GM18907 (cell line): ENCODE results near the gene LPCAT4.
A peak's percentile ranks its signal among the peaks of the same experiment; 100 is the strongest.
"Not testable (repeated sequence)": the region's sequence is repeated elsewhere in the genome, so short reads cannot be mapped to it uniquely, and the experiment has no call there.

ENCODE experiments used
- ATAC-seq: cut with Tn5 transposase; IDR thresholded peaks from one replicate; pipeline ENCODE4 v1.9.1; 2021; ENCODE audit warnings: mild to moderate bottlenecking, moderate library complexity; ENCODE audit not compliant: unreplicated experiment

LPCAT4 gene

DNA sequence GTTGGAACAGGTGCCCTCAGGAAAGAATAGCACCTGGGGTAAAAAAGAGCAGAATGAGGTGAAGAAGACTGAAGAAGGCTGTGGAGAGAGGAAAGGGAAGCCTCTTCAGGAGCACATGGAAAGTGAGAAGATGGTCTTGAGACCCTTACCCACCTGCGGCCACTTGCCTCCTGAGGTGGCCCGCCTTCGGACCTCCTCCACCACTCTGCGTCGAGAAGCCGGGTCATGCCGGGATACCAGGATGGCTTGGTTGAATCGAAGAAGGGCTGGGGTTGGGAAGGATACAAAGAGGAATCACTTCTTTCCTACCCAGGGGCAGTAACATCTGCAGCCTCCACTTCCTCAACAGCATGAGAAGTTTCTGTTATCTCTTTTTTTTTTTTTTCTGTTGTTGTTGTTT, 3.0 kb downstream of the LPCAT4 start:
- ATAC-seq = no peak

DNA sequence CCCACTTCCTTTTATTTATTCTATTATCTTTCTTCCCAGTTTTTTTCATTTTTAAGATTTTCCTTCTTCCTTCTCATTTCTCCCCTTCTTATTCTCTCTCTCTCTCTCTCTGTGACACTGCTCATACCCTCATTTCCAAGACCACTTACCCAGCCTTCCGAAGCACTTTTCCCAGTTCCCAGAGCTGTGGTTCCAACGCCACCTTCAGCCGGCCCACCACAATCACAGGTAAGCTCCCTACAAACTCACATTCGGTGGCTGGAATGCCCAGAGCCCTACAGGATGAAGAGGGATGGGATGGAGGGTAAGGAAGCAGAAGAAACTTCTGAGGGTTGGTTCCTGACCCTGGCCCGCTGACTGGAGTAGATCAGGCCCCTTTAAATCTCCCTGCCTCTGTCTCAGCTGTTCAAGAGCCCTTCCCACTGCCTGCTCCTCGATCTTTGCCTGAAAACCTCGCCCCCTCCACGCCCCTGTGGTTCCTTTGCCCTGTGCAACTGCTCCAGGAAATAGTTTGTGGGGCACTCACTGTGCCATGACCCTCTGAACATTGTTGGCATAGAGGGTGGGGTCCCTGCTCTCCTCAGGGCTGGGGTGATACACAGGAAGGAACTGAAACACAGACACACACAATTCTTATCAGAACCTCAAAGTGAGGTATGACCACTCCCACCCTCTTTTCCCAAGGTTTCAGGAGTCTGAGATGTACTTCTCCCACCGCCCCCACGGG, 4.8 kb downstream of the LPCAT4 start:
- no peak for ATAC-seq

DNA sequence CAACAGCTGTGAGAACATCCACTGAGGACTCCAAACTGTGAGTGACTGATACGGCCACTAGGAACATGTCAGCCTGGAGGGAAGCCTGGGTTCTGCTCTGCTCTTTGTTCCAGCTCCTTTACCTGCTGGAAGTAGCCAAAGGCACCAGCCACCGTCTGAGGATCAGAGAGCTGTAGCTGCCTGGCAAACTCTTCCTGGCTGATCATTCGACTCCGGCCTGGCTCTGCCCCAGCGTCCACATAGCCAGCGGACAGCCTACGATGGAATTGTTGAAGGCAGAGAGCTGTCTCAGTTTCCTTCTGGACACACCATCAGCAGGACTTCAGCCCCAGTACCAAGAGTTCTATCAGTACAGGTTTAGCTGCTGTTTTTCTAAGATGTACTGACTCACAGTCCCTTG, 5.7 kb downstream of the LPCAT4 start:
- ATAC-seq = no peak

GRCh38 chr15:34360298-34360697, 6.7 kb downstream of the LPCAT4 start:
- ATAC-seq = no peak

DNA sequence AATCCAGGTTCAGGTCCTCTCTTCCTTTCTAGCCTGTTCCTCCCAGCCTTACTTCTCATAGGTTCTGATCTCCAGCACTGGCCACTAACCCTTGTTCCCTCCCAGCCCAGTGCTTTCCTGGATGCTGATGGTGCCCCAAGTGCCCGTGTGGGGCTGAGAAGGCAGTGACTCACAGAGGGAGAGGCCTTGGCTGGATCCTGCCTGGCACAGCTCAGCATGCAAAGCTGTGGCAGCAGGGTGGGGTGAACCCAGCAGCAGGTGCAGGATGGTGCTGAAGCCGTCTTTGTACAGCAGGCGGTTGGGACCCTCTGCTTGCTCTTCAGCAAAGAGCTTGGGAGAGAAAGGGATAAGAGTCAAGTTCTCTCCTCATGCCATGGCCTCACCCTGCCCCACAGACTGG, 7.6 kb downstream of the LPCAT4 start:
- ATAC-seq = no peak

- no peak for ATAC-seq
Observed at GRCh38 chr15:34358948-34359347, 8.0 kb downstream of the LPCAT4 start.

- no peak for ATAC-seq
Observed at GRCh38 chr15:34358367-34358766, 8.6 kb downstream of the LPCAT4 start.

DNA sequence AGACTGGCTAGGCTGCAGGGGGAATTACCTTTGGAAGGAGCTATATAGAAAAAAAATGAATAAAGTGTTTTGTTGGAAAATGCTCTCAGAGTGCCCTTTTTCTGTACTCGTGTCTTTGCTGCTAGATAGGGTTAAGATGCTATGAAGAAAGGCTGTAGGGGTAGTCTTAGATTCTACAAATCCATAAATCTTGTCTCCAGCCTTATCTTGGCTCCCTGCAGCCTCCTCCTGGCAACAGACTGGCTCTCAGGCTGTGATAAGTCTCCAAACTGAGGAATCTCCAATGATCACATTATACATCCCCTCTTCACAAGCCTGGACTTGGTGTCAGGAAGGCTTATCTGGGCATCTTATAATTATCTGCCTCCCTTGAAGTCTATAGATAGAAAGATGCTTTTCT, 9.3 kb downstream of the LPCAT4 start:
- ATAC-seq = no peak

DNA sequence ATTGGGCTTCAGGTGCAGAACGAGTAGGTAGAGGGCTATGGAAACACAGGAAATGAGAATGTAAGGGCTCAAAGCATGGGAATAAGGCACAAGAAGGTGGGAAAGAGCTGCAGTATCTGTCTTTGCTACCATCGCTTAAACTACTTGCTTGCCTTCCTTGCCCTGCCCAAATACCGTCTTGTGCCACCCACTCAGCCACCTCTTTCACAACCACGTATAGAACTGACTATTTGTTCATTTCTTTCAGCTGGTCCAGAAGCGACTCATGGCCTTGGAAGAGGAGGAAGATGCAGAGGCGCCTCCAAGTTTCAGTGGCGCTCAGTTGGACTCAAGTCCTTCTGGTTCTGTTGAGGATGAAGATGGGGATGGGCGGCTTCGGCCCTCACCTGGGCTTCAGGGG, 11.8 kb downstream of the LPCAT4 start:
- no peak for ATAC-seq

DNA sequence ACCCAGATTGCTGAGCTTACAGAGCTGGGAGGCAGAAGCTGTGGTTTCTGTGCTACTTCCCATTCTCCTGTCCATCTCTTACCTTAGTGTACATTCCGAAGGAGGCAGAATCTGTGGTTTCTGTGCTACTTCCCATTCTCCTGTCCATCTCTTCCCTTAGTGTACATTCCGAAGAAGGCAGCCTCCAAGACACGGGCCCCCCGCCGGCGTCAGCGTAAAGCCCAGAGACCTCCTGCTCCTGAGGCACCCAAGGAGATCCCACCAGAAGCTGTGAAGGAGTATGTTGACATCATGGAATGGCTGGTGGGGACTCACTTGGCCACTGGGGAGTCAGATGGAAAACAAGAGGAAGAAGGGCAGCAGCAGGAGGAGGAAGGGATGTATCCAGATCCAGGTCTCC, 12.7 kb downstream of the LPCAT4 start:
- no peak for ATAC-seq

DNA sequence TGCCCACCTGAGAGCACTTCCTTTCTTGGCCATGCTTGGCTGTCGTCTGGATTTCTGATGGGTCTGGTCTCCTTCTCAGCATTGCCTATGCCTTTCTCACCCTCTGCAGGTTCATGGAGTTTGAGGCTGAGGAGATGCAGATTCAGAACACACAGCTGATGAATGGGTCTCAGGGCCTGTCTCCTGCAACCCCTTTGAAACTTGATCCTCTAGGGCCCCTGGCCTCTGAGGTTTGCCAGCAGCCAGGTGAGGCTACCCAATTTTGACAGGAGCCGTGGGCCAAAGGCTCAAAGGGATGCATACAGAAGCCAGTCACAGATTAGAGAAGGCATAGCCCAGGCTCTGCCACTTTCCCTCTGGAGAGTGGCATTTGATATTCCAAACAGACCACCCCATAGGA, 13.4 kb downstream of the LPCAT4 start:
- no peak for ATAC-seq

DNA sequence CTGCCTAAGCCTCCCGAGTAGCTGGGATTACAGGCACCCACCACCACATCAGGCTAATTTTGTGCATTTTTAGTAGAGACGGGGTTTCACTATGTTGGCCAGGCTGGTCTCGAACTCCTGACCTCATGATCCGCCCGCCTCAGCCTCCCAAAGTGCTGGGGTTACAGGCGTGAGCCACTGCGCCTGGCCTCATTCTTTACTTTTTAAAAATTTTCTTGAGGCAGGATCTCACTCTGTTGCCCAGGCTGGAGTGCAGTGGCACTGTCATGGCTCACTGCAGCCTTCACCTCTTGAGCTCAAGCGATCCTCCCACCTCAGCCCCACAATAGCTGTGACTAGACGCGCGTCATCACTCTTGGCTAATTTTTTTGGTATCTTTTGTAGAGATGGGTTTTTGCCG, 14.0 kb downstream of the LPCAT4 start:
- not testable (repeated sequence) for ATAC-seq

GRCh38 chr15:34349769-34350168, 17.2 kb downstream of the LPCAT4 start:
- no peak for ATAC-seq

- no peak for ATAC-seq
Observed at GRCh38 chr15:34348735-34349300, 18.2 kb downstream of the LPCAT4 start.

DNA sequence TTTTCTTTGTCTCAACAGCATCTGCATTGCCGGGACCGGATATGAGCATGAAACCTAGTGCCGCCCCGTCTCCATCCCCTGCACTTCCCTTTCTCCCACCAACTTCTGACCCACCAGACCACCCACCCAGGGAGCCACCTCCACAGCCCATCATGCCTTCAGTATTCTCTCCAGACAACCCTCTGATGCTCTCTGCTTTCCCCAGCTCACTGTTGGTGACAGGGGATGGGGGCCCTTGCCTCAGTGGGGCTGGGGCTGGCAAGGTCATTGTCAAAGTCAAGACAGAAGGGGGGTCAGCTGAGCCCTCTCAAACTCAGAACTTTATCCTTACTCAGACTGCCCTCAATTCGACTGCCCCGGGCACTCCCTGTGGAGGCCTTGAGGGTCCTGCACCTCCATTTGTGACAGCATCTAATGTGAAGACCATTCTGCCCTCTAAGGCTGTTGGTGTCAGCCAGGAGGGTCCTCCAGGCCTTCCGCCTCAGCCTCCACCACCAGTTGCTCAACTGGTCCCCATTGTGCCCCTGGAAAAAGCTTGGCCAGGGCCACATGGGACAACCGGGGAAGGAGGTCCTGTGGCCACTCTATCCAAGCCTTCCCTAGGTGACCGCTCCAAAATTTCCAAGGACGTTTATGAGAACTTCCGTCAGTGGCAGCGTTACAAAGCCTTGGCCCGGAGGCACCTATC, 18.9 kb downstream of the LPCAT4 start:
- no peak for ATAC-seq

GRCh38 chr15:34342737-34343575, 24.0 kb downstream of the LPCAT4 start, which contains the start of the genes NOP10 and NUTM1:
Gene NOP10 (minus strand): TSS chr15:34343136. CDS start chr15:34343073, 63 bp downstream.
Gene NUTM1 (plus strand): TSS chr15:34343315. CDS start chr15:34343697, 382 bp downstream.
- ATAC-seq = peak; percentile 84

DNA sequence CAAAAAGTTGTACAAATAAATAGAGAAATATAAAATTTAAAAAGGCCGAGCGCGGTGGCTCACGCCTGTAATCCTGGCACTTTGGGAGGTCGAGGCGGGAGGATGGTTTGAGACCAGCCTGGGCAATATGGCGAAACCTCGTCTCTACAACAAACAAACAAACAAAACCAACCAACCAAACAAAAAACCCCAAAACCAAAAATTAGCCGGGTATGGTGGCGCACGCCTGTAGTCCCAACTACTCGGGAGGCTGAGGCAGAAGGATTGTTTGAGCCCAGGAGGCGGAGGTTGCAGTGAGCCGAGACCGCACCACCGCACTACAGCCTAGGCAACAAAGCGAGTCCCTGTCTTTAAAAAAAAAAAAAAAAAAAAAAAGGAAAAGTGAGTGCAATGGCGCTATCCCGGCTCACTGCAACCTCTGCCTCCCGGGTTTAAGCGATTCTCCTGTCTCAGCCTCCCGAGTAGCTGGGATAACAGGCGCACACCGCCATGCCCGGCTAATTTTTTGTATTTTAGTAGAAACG, 24.7 kb downstream of the LPCAT4 start:
- ATAC-seq = not testable (repeated sequence)

- ATAC-seq = no peak
Observed at GRCh38 chr15:34341381-34342212, 25.4 kb downstream of the LPCAT4 start.

GRCh38 chr15:34339946-34340345, 27.1 kb downstream of the LPCAT4 start:
- ATAC-seq = no peak

- no peak for ATAC-seq
Observed at GRCh38 chr15:34338347-34338746, 28.6 kb downstream of the LPCAT4 start.
